Hippocampal formation (tissue), 2 donors: ENCODE data around the gene FRMD5.

Source experiments
- DNase-seq, 2 donors: peaks; one replicate each; lab custom pipeline; 2025; lab: John Stamatoyannopoulos, UW

The FRMD5 gene

DNA sequence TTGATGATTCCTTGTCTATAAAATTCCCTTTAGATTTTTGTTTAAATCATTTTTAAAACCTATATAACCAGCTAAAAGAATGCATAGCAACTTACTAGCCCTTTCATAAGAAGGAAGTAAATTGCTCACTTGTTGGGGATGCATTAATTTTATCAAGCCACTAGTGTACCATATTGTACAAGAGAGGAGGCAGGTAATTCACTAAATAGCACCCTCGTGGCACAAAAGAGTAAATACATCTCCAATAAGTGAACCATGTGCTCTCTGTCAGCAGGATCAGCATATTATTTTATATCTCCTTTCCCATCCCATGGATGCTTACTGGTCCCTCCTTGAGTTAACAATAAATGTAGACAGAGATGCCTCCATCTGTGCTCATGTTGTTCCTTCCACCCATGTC lies 34.3 kb downstream of the FRMD5 start:
- DNase-seq: no peak

DNA sequence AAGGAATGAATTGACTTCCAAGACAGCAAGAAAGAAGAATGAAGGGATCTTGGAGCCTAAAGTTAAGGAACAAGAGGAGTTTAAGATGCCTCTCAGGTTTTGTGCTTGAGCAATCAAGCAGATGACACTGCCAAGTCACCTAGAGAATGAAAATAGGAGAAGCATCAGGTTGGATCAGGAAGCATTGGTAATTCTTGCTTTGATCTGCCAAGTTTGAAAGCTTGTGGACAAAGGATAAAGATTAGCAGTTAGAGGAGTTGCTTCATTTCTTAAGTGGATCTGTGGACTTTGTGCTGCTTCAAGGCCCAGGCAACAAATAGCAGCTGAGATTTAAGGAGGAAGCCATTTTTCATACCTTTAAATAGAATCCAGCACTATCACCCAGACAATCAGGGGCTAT lies 35.6 kb downstream of the FRMD5 start:
- DNase-seq: no peak

DNA sequence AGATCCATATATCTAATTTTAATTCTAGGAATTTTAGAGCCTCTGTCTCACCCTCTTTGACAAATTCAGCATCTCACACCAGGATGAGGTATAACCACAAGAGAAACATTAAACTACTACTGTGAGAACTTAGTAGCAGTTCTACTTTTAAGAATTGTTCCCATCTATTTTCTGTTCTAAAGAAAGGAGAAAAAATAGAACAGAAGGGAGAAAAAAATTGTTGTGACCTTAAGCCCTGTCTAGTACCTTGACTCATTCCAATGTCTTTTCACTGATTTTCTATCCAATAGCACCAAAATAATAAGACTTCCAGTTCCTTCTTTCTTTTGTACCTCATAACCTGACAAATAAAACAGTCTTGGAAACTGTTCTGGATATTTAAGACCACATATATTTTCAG lies 37.0 kb downstream of the FRMD5 start:
- DNase-seq: no peak

DNA sequence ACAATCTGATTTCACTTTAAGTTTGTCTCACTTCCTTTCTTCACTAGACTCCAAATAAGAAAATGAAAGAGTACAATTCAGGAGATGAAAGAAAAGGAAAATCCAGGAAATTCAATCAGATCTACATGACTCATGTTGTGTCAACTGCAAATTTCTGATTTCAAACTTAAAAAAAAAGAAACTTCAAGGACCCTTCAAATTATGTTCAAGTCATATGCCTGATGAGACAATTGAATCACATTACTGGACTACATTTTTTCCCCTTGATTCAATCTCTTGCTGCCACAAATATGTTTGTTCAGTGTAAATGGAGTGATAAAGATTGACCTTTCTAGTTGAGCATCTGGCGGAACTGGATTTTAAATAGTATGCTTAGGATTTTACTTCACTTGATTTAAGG lies 37.4 kb downstream of the FRMD5 start:
- DNase-seq: no peak

DNA sequence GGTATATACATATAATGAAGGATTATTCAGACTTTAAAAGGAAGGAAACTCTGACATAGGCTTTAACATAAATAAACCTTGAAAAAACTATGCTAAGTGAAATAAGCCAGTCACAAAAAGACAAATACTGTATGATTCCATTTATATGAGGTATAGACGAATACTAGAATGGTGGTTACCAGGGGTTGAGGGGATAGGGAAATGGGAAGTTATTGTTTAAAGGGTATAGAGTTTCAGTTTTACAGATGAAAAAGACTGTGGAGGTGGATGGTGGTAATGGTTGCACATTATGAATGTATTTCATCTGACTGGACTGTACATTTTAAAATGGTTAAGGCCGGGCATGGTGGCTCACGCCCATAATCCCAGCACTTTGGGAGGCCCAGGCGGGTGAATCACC lies 41.7 kb downstream of the FRMD5 start:
- DNase-seq: no peak

DNA sequence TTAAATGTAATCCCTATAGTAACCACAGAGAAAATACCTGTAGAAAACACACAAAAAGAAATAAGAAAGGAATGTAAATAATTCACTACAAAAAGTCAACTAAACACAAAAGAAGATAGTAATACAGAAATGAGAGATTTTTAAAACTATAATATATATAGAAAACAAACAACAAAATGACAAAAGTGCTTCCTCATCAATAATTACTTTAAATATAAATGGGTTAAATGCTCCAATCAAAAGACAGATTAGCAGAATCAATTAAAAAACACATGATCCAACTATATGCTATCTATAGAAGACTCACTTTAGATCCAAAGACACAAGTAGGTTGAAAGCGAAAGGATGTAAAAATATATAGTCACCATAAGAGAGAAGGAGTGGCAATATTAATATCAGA lies 45.8 kb downstream of the FRMD5 start:
- DNase-seq: no peak

DNA sequence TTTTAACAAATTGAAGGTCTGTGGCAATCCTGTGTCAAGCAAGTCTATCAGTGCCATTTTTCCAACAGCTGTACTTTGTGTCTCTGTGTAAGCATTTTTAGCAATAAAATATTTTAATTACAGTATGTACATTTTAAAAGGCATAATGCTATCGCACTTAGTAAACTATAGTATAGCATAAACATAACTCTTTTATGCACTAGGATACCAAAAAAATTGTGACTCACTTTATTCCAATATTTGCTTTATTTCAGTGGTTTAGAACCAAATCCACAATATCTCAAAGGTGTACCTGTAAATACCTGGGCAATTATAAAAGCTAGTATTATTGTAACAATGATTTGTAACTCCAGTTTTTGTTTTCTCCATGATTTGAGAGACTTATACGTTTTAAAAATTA lies 46.5 kb downstream of the FRMD5 start:
- no peak for DNase-seq

DNA sequence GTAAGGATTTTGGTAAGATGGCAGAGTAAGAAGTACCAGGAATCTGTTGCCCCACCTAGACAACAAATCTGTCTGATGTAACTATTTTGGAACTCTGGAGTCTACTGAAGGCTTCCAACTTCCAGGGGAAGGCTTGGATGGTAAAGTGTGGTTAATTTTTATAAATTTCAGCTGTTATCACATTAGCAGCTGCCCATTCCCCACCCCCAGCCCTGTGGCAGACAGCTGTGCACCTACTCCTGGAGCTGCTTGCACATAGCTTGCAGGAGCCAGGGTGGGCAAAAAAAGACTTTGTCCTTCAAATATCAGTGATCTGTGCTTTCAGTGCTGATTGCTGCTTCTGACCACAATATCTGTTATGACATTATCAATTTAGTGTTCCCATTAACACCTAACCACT lies 47.4 kb downstream of the FRMD5 start:
- no peak for DNase-seq

DNA sequence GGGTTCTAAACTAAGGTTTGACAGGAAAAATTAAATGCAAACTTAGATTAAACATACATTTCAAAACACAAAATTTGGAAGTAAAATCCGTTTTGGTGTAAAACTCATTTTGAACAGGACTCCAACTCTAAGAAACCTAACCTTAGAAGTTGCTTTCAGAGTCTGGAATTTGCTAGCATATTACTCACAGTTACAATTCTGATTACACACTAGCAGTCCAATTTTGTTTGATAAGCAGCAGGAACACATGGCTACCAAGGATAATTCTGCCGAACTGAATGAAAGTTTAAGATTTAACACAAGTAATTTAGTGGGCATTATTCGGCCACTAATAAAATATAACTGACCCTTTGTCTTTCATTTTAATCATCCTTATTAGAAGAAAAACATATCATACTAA lies 49.6 kb downstream of the FRMD5 start:
- no peak for DNase-seq

DNA sequence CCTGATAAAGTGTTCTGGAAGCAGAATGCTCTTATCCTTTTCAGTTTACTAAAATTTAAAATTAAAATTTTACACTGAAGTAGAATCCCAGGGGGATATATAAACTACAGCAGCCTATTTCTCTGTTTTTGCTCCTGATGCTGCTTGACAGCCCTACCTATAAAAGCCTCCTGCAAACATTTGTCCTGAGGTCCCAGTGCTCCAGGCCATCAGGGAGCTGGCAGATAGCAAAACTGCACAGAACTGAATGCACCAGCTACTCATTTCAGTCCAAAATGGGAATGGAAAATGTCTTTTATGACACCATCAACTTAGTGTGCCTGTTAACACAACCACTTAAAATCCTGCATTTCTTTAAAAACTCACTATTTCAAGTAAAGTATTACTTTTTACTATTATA lies 50.1 kb downstream of the FRMD5 start:
- no peak for DNase-seq

DNA sequence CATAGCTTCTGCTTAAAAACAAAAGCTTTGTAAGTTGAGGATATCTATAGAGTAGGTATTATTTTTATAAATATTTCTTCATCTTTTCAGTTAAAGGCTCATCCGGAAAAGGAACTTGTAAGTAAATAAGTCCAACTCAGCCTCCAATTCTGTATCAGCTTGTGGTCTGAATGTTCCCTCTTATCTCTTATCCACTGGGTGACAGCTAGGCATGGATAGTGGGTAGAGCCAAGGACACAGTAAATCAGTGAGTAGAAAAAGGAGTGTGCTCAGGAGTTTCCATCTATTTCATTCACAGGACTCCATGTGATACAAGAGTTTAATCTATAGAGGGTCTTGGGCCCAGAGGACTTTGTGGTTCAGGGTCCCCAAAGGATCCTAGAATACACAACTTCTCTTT lies 50.9 kb downstream of the FRMD5 start:
- DNase-seq: no peak

DNA sequence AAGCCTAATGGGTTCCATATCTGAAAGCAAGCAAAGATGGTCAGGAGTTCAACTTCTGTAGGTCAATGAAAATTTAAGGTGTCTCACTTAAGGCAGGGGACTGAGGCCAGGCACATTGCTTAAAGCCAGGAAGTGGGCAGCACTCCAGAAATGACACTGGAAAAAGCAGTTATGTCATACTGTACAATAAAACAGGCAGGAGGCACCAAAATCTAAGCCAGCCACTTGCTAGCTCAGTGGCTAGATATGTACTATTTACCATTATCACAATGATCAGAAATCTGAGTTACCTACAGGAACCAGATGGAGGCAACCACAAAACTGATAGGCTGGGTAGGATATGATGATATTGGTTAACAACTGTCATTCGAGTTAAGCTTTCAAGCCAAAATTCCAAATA lies 57.3 kb downstream of the FRMD5 start:
- DNase-seq: no peak

DNA sequence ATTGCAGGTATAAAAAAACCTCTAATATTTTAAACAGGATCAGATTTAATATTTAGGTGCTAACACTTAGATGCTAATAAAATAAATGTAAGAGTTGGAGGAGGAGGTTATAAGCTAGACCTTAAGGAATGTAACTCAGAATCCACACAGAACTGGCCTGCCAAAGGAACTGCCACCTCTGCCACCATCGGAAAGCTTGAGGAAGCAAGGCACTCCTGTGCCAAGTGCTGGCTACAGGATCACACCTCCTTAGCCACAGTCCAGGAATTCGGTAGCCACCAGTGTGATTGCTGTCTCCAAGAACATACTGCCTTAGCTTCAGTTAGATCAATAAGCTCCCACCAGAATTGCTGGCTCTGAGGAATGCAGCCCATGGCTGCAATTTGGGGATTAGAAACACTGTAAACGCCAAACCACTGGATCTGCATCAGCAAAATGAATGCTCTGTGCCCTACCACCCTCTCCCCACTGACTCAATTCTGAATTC lies 58.0 kb downstream of the FRMD5 start:
- DNase-seq: no peak

DNA sequence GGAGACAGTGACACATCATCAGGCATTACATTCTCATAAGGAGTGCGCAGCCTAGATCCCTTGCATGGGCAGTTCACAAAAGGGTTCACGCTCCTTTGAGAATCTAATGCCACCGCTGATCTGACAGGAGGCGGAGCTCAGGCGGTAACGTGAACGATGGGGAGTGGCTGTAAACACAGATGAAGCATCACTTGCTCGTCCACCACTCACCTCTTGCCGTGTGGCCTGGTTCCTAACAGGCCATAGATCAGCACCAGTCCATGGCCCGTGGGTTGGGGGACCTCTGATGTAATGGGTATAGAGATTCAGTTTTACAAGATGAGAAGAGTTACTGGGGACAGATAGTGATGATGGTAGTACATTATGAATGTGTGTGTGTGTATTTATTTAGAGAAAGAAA lies 63.0 kb downstream of the FRMD5 start:
- DNase-seq: no peak

DNA sequence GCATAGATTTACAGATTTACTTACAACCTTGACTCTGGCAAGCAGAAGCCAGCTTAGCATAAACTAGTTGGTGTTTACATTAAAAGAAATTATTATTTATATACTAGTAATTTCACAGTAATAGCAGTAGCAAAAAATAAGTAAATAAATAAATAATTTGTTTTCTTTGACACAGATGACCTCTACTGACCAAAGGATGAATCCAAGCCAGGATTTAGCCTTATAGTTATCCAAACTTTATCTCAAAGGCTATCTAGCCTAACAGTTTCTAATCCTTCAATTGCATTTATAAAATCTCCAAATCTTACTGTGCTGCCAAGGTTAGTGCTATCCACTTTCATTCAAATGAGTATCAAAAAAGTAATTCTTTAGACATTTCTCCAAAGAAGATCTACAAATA lies 64.3 kb downstream of the FRMD5 start:
- no peak for DNase-seq

DNA sequence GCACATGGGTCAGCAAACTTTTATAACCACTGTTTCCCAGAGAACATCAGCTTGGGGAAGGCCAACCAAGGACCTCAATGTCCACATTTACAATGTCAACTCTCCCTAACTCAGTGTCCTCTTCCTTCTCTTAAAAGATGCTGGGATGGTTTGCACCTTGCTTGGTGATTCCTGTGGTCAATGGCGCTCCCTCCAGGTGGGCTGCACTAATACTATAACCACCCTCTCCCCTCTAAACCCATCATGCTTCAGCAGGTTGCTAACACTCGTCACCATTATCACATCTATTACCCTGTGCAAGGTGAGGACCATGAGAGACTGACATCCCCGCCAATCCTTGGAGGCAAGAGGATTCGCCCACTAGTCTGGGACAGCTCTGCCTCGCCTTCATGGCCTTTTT lies 65.2 kb downstream of the FRMD5 start:
- no peak for DNase-seq

DNA sequence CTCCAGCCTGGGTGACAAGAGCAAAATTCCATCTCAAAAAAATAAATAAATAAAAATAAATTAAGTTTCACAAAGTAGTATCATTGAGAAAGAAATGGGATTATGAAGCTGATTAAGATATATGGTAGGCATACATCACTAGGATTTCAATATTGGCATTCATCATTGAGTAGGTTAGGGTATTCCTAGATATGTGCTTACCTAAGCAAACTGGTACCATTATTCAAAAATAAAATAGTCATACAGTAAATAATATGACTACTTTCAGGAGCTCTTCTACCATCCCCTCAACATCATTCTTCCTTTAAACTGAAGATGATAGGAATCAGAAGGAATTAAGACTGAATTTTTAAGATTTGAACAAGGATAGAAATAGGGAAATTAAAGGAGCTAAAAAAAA lies 66.6 kb downstream of the FRMD5 start:
- DNase-seq: no peak

DNA sequence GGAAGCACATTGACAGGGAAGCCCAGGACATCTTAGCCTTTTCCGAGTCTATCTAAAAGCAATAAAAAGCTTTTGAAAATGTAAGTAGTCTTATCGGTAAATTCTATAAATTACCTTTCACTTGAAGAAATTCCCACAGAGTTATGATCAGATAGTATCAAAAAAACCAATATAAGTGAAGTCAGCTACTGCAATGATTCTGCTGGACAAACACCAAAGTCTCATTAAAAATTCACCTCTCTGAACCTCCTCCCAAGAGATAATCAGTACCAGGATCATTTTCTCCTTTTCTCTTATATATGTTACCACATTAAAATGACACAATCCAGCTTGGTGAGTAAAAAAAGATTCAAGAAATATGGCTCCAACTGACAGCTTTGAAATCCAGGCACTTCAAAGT lies 69.2 kb downstream of the FRMD5 start:
- no peak for DNase-seq

DNA sequence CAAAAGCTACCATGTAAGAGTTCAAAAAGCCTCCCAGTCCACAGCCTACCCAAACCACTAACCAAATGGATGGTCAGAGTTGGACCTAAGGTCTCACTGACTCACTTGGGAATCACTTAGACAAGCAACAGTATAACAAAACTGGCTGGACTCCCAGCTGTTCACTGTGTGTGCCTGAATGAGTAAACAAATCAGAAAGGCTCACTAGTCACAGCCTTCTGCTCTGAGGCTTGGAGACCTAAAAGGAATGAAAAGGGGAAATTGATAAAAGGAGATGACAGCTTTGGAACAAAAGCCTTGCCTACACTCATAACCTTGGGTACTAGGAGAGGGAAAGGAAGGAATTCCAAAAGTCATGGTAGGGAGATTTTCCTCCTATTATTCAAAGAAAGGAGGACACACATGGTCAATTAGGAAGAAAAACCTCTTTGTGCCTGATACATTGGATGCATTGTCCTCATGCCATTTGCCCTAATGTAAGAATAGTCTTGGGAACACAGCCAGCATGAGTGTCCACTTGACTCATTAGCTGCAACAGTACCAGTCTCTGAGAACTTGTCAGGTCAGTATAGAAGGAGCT lies 92.3 kb downstream of the FRMD5 start:
- DNase-seq: peak; percentile 63 to 94

DNA sequence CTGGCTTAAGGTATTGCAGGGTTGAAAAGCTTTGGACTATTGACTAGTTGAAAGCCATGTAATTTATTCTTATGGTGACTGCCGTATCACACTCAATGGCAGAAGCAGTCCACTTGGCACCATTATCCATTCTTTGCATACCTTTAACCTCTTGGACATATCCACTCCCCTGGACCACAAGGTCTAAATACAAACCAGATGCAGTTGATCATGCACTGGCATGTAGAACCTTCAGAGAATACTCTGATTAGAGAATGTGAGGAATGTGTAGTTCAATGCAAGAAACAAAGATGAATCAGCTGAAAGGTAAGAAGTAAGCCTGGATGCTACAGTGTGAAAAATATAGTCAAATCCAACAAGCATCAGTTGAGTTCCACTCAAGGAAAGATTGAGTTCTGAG lies 93.1 kb downstream of the FRMD5 start:
- no peak for DNase-seq

DNA sequence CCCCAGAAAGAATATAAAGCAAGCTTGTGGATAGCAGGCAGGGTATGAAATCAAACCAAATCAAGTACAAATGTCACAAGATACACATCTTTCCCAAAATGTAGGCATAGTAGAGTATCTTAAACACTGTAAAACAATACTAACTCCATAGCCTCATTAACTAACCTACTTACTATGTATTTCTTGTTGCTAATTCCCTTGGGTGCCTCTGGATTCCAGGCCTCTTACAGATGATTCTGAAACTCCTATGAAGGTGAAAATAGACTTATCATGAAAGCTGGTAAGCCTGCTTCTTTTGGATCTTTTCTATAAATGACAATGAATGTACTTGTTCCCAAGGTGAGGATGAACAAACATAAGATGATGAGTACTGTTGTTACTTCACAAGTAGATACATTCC lies 93.8 kb downstream of the FRMD5 start:
- DNase-seq: no peak

DNA sequence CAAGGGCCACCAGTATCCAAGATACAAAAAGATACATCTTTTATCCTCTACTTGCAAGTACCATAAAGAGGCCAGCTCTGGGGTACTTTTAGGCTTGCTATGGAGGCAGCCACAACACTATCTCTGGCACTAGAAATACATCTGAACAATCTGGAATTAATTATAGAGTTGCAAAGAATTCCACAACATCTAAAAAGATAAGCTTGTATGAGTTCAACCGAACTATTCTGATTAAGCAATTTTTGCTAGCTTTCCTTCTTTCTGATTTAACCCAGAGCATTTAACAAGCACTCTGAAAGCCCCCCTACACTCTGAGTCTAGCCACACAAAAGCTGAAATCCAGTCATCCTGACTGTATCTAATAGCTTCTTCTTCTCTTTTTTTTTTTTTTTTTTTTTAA lies 95.4 kb downstream of the FRMD5 start:
- DNase-seq: no peak

DNA sequence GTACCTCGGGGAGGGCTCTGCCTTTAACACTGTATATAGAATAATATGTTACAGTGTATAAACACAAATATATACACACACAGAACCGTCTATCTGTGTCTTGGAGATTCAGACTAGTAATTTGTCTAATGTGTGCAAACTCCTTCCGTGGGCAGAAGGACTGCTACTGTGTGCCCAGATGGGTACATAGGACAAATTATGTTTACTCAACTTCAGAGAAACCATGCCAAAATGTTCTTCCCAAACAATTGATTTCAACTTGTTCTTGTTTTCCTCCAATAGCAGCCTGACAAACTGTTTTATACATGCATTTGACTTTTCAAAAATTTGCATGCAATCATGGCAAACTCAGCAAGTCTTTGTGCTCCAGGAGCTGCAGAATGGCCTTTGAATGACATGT lies 97.5 kb downstream of the FRMD5 start:
- DNase-seq: no peak

DNA sequence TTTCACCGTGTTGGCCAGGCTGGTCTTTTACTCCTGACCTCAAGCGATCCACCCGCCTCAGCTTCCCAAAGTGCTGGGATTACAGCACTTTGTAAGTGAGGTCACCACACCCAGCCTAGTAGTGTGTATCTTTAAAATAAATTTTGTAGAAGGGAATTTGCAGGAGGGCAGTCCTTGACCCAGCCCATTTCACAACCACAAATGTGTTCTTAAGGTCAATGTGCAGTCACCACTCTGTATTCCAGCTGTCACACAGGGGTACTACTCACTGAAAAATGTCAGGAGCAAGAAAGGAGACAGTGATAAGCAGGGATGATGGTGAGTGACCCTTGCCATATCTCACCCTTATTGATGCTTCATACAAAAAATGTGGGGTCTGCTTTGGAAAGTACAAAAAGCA lies 98.5 kb downstream of the FRMD5 start:
- no peak for DNase-seq

DNA sequence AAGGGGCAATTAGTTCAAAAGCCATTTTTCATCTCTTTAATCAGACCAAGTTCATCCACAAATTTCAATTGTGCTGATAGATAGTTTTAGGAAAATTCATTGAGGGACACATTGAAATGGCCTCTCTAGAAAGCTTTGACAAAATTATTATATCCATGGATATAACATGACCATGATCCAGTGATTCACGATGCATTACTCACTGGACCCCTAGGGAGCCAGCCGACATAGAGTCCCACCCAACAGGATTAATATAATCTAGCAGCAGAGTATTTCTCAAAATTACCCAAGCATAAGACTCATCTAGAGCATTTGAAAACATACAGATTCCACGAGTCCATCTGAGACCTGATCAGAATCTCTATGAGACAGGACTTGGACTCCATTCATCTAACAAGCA lies 100.3 kb downstream of the FRMD5 start:
- no peak for DNase-seq
